SHP77 treated with DMSO at 0.1 percent for 48 hours (cell line): ENCODE results near the gene GPC2.
"Not testable (repeated sequence)": the region's sequence is repeated elsewhere in the genome, so short reads cannot be mapped to it uniquely, and the experiment has no call there.

Source experiments
- DNase-seq: peaks from one replicate; lab custom pipeline; 2025; lab: John Stamatoyannopoulos, UW

Gene GPC2

DNA sequence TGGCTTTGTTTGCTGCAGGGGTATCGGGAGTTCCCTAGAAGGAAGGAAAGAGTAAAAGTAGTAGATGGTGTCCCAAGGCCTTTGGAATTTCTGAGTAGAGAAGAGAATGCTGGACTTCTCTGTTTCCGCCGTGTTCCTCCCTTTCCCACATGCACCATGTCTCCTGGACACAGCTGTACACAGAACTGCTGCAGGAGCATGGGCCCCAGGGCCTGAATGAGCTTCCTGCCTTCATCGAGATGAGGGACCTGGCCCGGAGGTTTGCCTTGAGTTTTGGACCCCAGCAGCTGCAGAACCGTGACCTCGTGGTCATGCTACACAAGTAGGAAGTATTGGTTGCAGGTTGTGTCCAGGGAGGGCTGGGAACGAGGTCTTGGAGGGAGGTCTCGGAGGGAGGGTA, 27.3 kb upstream of the GPC2 start:
- no peak for DNase-seq

GRCh38 chr7:100200693-100201092, 23.5 kb upstream of the GPC2 start:
- no peak for DNase-seq

- DNase-seq = no peak
These were observed 21.1 kb upstream of the GPC2 start for GRCh38 chr7:100198266-100198665.

DNA sequence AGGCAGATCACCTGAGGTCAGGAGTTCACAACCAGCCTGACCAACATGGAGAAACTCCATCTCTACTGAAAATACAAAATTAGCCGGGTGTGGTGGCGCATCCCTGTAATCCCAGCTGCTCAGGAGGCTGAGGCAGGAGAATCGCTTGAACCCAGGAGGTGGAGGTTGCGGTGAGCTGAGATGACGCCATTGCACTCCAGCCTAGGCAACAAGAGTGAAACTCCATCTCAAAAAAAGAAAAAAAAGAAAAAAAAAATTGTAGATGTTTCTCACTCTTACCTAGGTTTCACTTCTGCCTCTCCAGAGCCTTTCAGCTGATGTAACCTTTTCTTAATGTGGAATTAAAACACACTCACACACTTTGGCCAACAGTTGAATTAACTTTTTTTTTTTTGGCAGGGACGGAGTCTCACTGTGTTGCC, 18.7 kb upstream of the GPC2 start:
- not testable (repeated sequence) for DNase-seq

DNA sequence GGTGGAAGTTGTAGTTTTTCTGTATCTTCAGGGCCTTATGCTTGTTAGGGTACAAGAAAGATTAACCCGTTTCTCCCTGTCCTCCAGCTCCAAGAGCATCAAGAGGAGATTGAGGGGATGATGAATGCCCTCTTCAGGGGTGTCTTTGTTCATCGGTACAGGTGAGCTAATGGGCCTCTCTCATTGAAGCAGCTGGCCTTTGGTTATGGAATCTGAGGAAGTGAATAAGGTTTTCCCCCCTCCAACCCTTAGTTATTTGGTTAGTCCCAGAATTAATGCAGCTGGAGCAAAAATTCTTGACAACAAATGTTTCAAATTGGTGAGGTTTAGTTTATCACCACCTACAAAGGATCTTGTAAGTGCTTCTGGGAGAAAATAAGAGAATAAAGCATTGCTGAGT, 18.0 kb upstream of the GPC2 start:
- DNase-seq = no peak

DNA sequence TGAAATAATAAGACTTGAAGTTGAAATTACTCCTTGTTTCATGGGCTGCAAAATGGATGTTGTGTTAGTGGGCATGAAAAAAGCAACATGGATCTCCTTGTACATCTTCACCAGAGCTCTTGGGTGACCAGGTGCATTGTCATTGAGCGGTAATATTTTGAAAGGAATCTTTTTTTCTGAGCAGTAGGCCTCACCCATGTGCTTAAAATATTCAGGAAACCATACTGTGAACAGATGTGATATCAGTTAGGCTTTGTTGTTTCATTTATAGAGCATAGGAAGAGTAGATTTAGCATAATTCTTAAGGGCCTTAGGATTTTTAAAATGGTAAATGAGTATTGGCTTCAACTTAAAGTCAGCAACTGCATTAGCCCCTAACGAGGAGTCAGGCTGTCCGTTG, 15.8 kb upstream of the GPC2 start:
- no peak for DNase-seq

DNA sequence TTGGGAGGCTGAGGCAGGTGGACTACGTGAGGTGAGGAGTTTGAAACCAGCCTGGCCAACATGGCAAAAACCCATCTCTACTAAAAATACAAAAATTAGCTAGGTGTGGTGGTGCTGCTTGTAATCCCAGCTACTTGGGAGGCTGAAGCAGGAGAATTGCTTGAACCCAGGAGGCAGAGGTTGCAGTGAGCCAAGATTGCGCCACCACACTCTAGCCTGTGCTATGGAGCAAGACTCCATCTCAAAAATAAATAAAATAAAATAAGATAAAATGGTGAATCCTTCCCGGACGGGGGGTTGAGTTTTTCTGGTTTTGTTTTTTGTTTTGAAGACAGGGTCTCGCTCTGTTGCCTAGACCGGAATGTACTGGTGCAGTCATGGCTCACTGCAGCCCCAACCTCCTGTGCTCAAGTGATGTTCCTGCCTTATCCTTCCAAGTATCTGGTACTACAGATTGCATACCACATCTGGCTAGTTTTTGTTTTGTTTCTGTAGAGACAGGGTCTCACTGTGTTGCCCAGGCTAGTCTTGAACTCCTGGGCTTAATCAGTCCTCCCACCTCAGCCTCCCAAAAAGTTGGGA, 15.2 kb upstream of the GPC2 start:
- not testable (repeated sequence) for DNase-seq

DNA sequence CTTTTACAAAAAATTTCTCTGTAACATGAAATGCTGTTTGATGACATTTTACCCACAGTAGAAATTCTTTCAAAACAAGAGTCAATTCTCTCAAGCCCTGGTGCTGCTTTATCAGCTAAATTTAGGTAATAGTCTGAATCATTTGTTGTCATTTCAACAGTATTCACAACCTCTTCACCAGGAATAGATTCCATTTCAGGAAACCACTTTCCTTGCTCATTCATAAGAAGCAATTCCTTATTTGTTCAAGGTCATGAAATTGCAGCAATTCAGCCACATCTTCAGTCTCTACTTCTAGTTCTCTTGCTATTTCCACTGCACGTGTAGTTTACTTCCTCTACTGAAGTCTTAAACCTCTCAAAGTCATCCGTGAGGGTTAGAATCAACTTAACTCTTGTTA, 14.6 kb upstream of the GPC2 start:
- no peak for DNase-seq

GRCh38 chr7:100190048-100190711, 13.0 kb upstream of the GPC2 start:
- DNase-seq = no peak

DNA sequence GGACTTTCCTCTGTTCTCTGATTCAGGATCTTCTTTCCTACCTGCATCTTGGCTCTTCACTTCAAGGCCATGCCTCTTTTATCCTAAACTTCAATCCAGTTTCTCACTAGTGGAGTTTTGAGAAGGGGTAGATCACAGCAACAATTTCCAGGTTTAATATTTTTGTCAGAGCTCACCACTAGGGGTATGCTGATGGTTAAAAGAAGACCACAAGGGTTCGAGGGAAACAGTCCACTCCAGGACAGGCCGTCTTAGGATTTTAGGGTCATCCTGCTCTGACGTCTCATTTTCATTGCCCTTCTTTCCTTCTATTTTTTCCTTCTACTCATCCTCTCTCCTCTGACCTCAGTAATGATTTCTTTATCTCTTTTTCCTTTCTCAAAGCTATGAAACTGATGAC, 11.9 kb upstream of the GPC2 start:
- no peak for DNase-seq

DNA sequence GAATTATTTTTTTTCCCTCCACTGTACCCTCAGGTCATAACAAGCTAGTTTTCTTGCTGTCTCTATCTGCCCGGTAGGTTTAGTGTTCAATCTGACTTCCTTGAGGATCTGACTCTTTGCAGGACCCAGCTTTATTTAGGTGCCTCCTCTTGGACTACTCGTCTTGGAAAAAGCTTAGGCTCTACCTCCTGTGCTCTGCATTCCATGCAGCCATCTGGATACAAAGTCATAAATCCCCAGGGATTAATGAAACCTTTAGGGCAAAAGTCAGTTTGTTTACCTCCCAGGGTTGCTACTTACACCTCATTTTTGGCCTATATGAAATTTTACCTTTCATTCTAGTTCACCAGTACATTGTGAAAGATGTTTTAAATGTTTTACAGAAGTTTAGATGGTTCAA, 8.5 kb upstream of the GPC2 start:
- no peak for DNase-seq

- not testable (repeated sequence) for DNase-seq
These were observed 5.9 kb upstream of the GPC2 start for GRCh38 chr7:100183090-100183489.

DNA sequence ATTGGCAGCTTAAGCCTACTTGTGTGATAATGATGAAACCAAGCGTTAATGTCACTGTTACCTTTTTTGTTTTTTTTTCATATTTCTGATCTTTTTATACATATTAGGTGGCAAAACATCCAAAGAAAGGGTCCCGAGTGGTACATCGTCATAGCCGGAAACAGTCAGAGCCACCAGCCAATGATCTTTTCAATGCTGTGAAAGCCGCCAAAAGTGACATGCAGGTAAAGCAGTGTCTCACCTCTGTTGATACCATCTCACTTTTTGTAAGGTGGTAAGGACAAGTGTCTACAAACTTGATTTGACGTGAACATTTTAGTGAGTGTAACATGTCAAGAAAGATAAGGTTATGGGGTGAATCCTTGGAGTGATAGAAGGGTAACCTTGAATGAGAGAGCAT, 5.4 kb upstream of the GPC2 start:
- DNase-seq = not testable (repeated sequence)

GRCh38 chr7:100180084-100180483, 2.9 kb upstream of the GPC2 start:
- DNase-seq = not testable (repeated sequence)

- no peak for DNase-seq
These were observed 811 bp downstream of the GPC2 start for GRCh38 chr7:100176096-100177044.

- DNase-seq = no peak
These were observed 1.8 kb downstream of the GPC2 start for GRCh38 chr7:100175296-100175935.

- no peak for DNase-seq
These were observed 2.6 kb downstream of the GPC2 start for GRCh38 chr7:100174582-100174981.

GRCh38 chr7:100173806-100174495, 3.2 kb downstream of the GPC2 start:
- DNase-seq = no peak

- no peak for DNase-seq
These were observed 5.3 kb downstream of the GPC2 start for GRCh38 chr7:100171840-100172239.

DNA sequence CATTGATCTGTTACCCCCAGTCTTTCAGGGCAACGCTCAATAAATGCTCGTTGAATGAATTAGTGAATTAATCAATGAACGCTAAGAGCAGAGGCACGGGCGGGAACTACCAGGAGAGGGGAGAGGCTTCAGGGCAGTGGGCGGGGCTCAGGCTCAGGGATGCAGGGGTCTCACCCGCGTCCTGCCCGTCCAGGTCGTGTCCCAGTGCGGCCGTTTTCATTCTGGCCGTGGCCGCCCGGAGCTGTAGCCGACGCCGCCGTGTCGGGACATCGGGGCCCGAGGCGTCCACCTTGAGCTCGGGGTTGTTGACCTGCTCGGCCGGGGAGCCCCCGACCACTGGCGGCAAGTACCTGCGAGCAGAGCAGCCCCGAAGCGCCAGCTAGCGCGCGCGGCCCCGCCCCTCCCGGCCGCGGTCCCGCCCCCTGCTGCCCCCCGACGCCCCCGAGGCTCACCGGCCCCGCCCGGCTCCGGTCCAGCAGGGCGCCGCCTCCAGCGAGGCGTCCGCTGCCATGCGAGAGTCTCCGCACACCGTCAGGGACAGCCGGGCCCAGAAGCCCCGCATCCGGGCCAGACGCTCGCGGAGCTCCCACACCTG, 6.0 kb downstream of the GPC2 start:
- no peak for DNase-seq

DNA sequence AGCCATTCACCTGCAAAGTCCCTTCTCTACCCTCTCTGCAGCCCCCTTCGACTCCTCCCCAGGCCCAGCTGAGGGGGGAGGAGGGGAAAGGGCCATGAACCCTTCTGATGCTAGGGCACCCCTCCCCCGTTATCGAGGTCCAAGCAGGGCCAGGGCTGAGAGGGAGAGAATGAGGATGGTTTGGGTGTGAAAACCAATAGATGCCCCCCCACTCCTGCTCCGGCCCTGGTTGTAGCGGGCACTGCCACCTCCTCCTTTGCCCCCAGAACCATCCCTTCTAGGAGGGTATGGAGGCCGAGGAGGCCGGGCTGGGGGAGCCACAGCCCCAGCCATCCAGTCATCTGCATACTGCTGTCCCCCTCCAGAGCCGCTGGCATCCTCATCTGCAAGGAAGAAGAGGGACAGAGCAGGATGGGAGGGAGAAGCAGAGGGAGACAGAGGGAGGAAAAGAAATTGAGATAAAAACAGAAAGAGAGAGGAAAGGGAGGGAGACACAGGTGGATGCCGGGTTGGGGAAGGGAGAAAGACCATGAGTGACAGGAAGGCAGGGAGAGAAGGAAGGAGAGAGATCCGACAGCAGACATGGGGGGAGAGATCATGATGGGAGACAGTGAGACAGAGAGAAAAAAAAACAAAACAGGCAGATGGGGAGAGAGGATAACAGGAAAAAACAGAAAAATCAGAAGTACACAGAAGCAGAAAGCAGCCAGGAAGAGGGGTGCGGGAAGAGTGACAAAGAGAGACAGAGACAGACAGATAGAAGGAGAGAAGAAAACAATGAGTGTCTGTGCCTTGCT, 6.9 kb downstream of the GPC2 start:
- no peak for DNase-seq
